Effector memory CD4-positive, alpha-beta T cell (primary cell): Measurements from ENCODE around the gene TRAF4.
"Not testable (repeated sequence)": the region's sequence is repeated elsewhere in the genome, so short reads cannot be mapped to it uniquely, and the experiment has no call there.

ENCODE experiments used
- DNase-seq, 3 donors: peaks; one replicate each; pipeline ENCODE4 v3.0.0-alpha.2; 2020
- H3K27ac ChIP-seq: 2 replicates; pipeline ENCODE4 v1.7.0; 2013; ENCODE audit warnings: mild to moderate bottlenecking, low read length, moderate library complexity; ENCODE audit not compliant: insufficient read depth, poor library complexity, severe bottlenecking
- H3K27me3 ChIP-seq: replicated peaks from 2 replicates; pipeline ENCODE4 v1.7.0; 2013; ENCODE audit warnings: mild to moderate bottlenecking, low read length; ENCODE audit not compliant: insufficient read depth, control insufficient read depth, poor library complexity, severe bottlenecking
- H3K36me3 ChIP-seq: 2 replicates; pipeline ENCODE4 v1.7.0; 2013; ENCODE audit warnings: mild to moderate bottlenecking, low read length, moderate library complexity; ENCODE audit not compliant: control insufficient read depth, insufficient read depth
- H3K4me1 ChIP-seq: 2 replicates; pipeline ENCODE4 v1.7.0; 2013; ENCODE audit warnings: low read length, mild to moderate bottlenecking; ENCODE audit not compliant: control insufficient read depth, insufficient read depth, poor library complexity, severe bottlenecking
- H3K4me3 ChIP-seq: 2 replicates; pipeline ENCODE4 v1.7.0; 2013; ENCODE audit warnings: low read length, low read depth, mild to moderate bottlenecking; ENCODE audit not compliant: insufficient read depth, poor library complexity, severe bottlenecking
- H3K9me3 ChIP-seq: 2 replicates; pipeline ENCODE4 v1.7.0; 2013; ENCODE audit warnings: mild to moderate bottlenecking, low read length, moderate library complexity; ENCODE audit not compliant: control insufficient read depth

Gene TRAF4

DNA sequence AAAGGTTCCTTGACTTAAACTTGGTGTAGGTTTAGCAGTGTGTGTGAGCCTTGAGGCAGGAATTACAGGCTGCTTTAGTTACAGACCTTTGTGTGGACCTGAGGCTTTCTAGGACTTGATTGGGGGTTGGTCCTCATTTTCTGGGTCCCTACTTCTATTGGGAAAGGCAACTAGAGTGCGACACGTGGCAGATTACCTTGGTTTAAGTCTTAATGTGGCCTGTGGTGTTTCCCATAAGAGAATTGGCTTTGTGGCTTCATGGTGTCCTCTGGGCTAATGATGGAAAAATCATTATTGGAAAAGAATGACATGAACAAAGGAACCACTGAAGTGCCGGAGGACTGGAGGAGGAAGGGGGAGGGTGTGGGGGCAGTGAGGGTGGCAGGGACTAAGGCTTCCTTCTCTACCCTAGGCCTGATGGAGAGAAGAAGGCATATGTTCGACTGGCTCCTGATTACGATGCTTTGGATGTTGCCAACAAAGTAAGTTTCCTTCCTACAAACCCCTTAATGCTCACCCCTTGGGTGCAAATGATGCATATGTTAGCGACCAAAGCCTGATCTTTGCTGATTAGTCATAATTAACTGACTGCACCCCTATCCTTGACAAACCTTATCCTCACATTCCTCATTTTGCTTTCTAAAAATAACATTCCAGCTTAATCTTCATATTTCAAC, 20.5 kb upstream of the TRAF4 start:
- peaks cover 29% of the 10 kb centered on the region for H3K36me3 ChIP-seq
- H3K27ac ChIP-seq: peak overlapping the region; percentile 5
- no peaks in the 10 kb centered on the region for H3K27me3 ChIP-seq
- no peak for DNase-seq
- H3K4me1 ChIP-seq: peaks cover 54% of the 10 kb centered on the region
- H3K9me3 ChIP-seq: no peaks in the 10 kb centered on the region
- H3K4me3 ChIP-seq: no peak overlapping the region

DNA sequence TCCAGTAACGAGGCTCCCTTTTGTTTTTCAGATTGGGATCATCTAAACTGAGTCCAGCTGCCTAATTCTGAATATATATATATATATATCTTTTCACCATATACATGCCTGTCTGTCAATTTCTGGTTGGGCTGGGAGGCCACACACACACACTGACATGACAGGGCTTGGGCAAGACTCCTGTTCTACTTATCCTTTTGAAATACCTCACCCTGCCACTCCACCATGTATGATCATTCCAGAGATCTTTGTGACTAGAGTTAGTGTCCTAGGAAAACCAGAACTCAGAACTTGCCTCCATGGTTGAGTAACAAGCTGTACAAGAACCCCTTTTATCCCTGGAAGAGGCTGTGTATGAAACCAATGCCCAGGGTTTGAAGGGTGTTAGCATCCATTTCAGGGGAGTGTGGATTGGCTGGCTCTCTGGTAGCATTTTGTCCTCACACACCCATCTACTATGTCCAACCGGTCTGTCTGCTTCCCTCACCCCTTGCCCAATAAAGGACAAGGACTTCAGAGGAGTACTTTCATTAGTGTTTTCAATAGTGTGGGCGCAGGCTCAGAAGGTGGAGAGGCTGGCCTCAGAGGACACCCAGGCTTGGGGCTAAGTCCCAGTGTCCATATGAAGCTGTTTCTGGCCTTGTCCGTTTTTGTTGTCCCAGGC, 19.8 kb upstream of the TRAF4 start:
- not testable (repeated sequence) for H3K9me3 ChIP-seq, H3K27ac ChIP-seq, H3K4me3 ChIP-seq, H3K27me3 ChIP-seq, DNase-seq
- Histone ChIP-seq H3K4me1 (peaks cover 57% of the 10 kb centered on the region), H3K36me3 (peaks cover 29% of the 10 kb centered on the region)

DNA sequence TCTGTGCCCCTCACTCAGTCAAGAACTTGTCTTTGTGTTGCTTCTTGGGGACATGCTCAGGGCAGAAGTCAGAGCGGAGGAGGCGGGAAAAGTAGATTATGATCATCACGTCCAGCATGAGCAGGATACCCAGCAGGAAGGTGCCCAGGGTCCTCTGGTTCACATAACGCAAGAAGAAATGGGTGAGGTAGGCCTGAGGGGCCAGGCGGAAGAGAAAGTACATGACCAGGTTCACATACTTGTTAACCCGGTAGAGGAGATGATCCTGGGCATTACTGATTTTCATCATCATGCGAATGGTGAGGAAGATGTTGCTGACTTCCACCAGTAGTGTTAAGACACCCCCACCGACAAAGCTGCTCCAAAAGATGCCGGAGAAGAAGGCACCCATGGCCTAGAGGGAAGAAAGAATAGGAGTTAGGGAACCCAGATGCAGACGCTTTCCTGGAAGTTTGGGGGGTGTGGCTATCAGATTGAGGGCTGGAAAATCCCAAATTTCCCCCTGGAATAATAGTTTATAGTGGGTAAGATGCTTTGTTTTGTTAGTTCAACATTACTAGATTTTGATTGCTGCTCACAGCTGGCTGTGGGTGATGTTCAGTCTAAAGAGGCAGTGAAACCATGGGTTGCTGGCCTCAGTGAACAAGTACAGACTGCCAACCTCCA, 19.2 kb upstream of the TRAF4 start:
- peaks cover 54% of the 10 kb centered on the region for H3K4me1 ChIP-seq
- peak overlapping the region; percentile 60 for H3K27ac ChIP-seq
- no peaks in the 10 kb centered on the region for H3K27me3 ChIP-seq
- H3K4me3 ChIP-seq: no peak overlapping the region
- H3K9me3 ChIP-seq: no peaks in the 10 kb centered on the region
- H3K36me3 ChIP-seq: peaks cover 29% of the 10 kb centered on the region
- no peak for DNase-seq

DNA sequence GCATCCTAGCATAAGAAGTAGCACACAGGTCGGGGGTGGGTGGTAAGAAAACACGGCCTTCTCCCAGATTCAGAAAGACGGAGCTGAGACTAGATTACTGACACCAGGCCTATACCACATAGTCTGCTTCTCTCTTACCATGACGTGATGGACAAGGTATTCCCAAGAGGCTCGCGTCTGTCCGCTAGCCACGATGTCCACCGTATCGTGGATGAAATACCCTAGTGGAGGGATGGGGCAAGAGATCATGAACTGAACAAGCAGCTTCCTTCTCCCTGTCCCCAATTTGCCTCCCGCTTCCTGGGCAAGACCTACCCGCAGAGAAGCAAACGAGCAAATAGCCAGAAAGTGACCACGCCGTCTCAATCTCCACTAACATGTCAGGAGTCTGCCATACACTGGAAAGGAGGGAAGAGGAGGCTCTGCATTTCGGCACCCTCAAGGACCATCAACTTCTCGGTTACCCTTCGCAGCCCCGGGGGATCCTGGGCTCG, 18.6 kb upstream of the TRAF4 start:
- H3K36me3 ChIP-seq: peaks cover 29% of the 10 kb centered on the region
- peak overlapping the region; percentile 51 for H3K4me3 ChIP-seq
- H3K27me3 ChIP-seq: no peaks in the 10 kb centered on the region
- H3K9me3 ChIP-seq: no peaks in the 10 kb centered on the region
- H3K4me1 ChIP-seq: peaks cover 51% of the 10 kb centered on the region
- peak overlapping the region; percentile 60 for H3K27ac ChIP-seq
- no peak for DNase-seq

DNA sequence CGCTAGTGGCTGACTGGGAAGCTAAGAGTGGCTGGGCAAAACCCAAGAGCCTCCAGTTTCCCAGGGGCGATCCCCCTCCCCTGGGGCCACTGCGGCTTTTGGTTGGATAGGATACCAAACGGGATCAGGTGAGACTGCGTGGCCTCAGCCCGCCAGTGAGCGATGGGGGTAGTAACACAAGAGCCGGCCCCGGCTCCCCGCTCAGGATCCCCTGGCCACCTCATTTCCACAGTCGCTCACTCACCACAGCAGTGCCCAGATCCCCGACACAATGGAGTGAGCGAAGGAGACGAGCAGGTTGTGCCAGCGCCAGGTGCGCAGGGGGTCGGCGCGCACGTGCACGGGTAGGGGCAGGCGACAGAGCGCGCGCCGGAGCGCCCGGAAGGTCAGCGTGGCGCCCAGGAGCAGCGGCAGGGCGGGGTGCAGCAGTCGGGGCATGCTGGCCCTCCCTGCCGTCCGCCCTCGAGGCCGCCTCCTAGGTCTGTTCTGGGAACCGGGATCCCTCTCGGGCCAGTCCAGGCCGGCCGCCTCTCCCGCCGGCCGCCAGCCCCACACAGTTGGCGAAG, 18.1 kb upstream of the TRAF4 start:
- Histone ChIP-seq H3K27me3 (no peaks in the 10 kb centered on the region), H3K9me3 (no peaks in the 10 kb centered on the region), H3K4me3 (peak overlapping the region; percentile 51), H3K36me3 (peaks cover 29% of the 10 kb centered on the region), H3K4me1 (peaks cover 46% of the 10 kb centered on the region), H3K27ac (peak overlapping the region; percentile 60)
- DNase-seq: no peak

DNA sequence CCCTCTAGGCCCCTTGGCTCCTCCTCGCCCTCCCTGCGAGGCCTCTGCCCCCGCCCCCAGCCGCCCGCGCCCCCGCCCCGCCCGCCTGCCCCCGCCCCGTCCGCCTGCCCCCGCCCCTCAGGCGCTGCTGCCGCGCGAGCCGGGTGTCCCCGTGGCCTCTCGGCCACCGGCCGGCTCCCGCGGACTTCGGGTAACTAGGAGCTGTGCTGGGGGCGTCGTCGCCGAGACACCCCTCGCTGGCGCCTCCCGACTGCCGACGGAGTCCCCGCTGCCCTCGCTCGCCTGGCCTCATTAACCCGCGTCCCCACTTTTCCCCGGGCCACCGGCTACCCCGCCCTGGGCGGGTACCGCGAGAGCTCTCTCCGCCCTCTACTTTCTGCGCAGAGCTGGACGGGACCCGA, 17.6 kb upstream of the TRAF4 start, which contains the start of gene TLCD1:
Gene TLCD1, minus strand, starts transcription at position 8 of the 401 bp plus-strand sequence. CDS start 136 bp downstream, outside the sequence.
- Histone ChIP-seq H3K27me3 (no peaks in the 10 kb centered on the region), H3K36me3 (peaks cover 29% of the 10 kb centered on the region), H3K4me3 (peak within 1 kb of the TSS; percentile 64), H3K9me3 (no peaks in the 10 kb centered on the region), H3K4me1 (peaks cover 41% of the 10 kb centered on the region), H3K27ac (peak within 1 kb of the TSS; percentile 100)
- DNase-seq: peak in 2 of 3 donors; percentile 57 to 62

DNA sequence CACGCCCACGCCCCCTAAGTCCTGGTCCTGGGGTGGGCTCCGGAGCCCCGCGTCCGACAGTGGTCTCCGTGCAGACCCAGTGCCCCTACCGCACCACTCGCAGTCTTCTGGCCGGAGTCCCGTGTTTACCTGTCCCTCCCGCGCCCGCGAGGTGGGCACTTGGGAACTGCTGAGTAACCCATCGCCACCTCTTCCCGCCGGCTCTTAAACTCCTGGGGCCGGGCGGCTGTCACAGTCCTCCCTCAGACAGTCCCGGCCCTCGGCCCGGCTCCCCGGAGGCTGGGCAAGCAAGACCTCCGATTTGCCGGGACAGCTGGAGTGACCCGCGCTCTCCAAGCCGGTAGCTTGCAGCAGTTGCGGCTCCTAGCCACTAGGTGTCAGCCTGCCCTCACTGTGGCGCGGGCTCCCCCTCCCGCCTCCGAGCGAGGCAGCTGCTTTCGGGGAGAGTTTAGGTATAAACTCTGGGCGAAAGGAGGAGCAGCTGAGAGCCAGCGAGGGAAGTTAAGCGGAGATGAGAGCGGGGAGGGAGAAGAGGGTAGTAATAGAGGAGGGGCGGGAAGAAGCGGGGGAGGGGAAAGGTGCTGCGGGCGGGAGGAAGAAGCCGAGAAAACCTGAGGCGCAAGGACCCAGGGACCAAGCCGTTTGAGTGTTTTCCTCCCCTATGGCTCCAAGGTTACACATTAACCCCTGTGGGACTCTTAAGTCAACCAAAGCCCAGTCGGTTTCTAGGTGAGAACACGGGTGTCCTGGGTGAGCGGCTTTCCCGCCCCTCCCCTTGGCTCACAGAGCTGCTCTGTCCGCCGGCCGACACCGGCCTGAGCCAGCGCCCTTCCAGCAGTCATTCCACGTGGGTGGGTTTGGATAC, 17.0 kb upstream of the TRAF4 start:
- Histone ChIP-seq H3K27ac (peak overlapping the region; percentile 100), H3K4me1 (peaks cover 35% of the 10 kb centered on the region), H3K27me3 (no peaks in the 10 kb centered on the region)

DNA sequence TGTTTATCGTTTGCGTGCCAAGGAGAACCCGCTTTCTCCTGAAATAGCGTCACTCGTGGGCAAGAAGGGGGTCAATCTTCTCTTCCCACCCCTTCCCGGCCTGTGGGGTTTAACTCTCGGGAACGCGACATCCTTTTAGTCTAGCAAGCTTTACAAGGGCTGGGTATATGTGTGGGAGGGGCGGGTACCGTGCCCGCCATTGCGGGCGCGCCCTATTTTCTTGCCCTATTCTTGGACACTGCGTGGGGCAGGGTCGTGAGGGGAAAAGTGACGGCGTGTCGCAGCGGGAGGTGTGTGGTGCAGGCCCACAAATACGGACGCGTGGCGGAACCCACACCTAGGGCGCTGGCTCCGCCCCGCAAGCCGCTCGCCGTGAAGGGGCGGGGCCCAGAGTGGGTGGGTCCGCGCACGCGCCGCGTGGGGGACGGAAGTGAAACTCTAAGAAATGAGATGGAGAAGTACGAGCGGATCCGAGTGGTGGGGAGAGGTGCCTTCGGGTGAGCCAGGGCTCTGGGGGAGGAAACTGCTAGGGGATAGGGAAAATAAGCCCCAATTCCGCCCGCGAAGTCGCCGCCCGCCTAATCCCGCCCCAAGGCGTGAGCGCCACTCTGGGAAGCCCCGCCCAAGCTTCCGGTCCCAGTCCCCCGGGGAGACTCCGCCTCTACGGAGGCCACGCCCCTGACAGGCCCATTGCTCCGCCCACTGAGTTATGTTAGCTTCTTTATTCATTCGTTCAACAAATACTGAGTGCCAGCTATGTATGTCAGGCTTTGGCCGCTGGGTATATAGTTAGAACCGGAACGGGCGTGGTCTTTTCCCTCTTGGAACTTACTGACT, 15.2 kb upstream of the TRAF4 start, which contains the start of gene NEK8:
Gene NEK8, plus strand, starts transcription at position 425 of the 837 bp plus-strand sequence. Its CDS starts 26 bp downstream, at position 451.
- Histone ChIP-seq H3K4me3 (peak within 1 kb of the TSS; percentile 64), H3K27ac (peak within 1 kb of the TSS; percentile 100), H3K4me1 (peaks cover 31% of the 10 kb centered on the region), H3K9me3 (no peaks in the 10 kb centered on the region), H3K27me3 (no peaks in the 10 kb centered on the region), H3K36me3 (peaks cover 14% of the 10 kb centered on the region)
- DNase-seq: peak; percentile 95 to 96 (median 96)

More for the DNA sequence above, 17.0 kb upstream of the TRAF4 start:
- peaks cover 29% of the 10 kb centered on the region for H3K36me3 ChIP-seq
- H3K9me3 ChIP-seq: no peaks in the 10 kb centered on the region
- DNase-seq: peak; percentile 81 to 86 (median 82)
- H3K4me3 ChIP-seq: peak overlapping the region; percentile 64
